PC-3 (cell line): ENCODE data around the gene LRRC75B. TPM values are rescaled to one million over a fixed set of nuclear protein-coding genes. Genes with fewer than 3 reads are reported as not detected.

ENCODE experiments used
- ATAC-seq: fragments of 200-7000 bp; cut with Tn5 transposase; 2 replicates; pipeline ENCODE4 v1.9.1; 2020; ENCODE audit warnings: mild to moderate bottlenecking, moderate library complexity
- BruUV-seq: library from RNA; stranded (reverse); fragments of 400-500 nt; replicated peaks from 2 replicates; lab custom pipeline; 2021; lab: Mats Ljungman, UMichigan
- CTCF ChIA-PET: fragments of 300-600 bp; sonication (Branson Sonifier 250); formaldehyde crosslinking; loops from one replicate; lab custom pipeline; 2022; ENCODE audit warnings: antibody characterized with exemption; lab: Charles Lee
- POLR2A ChIA-PET: fragments of 300-600 bp; sonication (Branson Sonifier 250); formaldehyde crosslinking; loops from one replicate; lab custom pipeline; 2022; ENCODE audit warnings: antibody characterized with exemption; ENCODE audit not compliant: unreplicated experiment; lab: Charles Lee
- DNase-seq: peaks from one replicate; pipeline ENCODE4 v3.0.0-alpha.2; 2015
- H2AFZ ChIP-seq: fragments of 300-600 bp; sonication (generic); 2 replicates; pipeline ENCODE4 v1.6.0; 2016; ENCODE audit warnings: antibody characterized with exemption, low read length
- H3F3A ChIP-seq: fragments of 300-600 bp; sonication (generic); one replicate; pipeline ENCODE4 v1.6.0; 2017; ENCODE audit warnings: antibody characterized with exemption, low read length, control low read depth, mild to moderate bottlenecking; ENCODE audit not compliant: unreplicated experiment
- H3K27ac ChIP-seq: fragments of 300-600 bp; sonication (generic); 2 replicates; pipeline ENCODE4 v1.5.1; 2016; ENCODE audit warnings: mild to moderate bottlenecking, low read length
- H3K27me3 ChIP-seq: fragments of 300-600 bp; sonication (generic); 2 replicates; pipeline ENCODE4 v1.6.1; 2016; ENCODE audit warnings: low read length, mixed read lengths
- H3K36me3 ChIP-seq: fragments of 300-600 bp; sonication (generic); 2 replicates; pipeline ENCODE4 v1.6.1; 2016; ENCODE audit warnings: low read depth, mixed run types, low read length, mixed read lengths
- H3K4me1 ChIP-seq: fragments of 300-600 bp; sonication (generic); 2 replicates; pipeline ENCODE4 v1.5.1; 2016; ENCODE audit warnings: low read length; ENCODE audit not compliant: insufficient read depth
- H3K4me2 ChIP-seq: fragments of 300-600 bp; sonication (generic); 2 replicates; pipeline ENCODE4 v1.6.0; 2016; ENCODE audit warnings: low read length
- H3K4me3 ChIP-seq: fragments of 300-600 bp; sonication (generic); 2 replicates; pipeline ENCODE4 v1.5.1; 2016; ENCODE audit warnings: mild to moderate bottlenecking, low read length, mixed read lengths
- H3K79me2 ChIP-seq: fragments of 300-600 bp; sonication (generic); 2 replicates; pipeline ENCODE4 v1.6.1; 2017; ENCODE audit warnings: low read length, mixed read lengths
- H3K9ac ChIP-seq: fragments of 300-600 bp; sonication (generic); 2 replicates; pipeline ENCODE4 v1.6.0; 2016; ENCODE audit warnings: mild to moderate bottlenecking, low read length
- H3K9me2 ChIP-seq: fragments of 300-600 bp; sonication (generic); replicated peaks from 2 replicates; pipeline ENCODE4 v1.6.1; 2016; ENCODE audit warnings: mixed run types, low read length, mixed read lengths
- H3K9me3 ChIP-seq: fragments of 300-600 bp; sonication (generic); 2 replicates; pipeline ENCODE4 v1.6.1; 2016; ENCODE audit warnings: low read length, mixed read lengths
- H4K20me1 ChIP-seq: fragments of 300-600 bp; sonication (generic); 2 replicates; pipeline ENCODE4 v1.6.1; 2016; ENCODE audit warnings: low read length, mixed read lengths
- CTCF ChIP-seq: fragments of 300-600 bp; sonication (generic); conservative IDR thresholded peaks from 2 replicates; pipeline ENCODE4 v1.5.1; 2017; ENCODE audit warnings: antibody characterized with exemption, low read depth, mild to moderate bottlenecking, low read length
- EZH2 ChIP-seq: fragments of 300-600 bp; sonication (generic); IDR thresholded peaks from one replicate; pipeline ENCODE4 v1.6.1; 2017; ENCODE audit warnings: antibody characterized with exemption, mild to moderate bottlenecking, low read length; ENCODE audit not compliant: unreplicated experiment
- EZH2phosphoT487 ChIP-seq: fragments of 300-600 bp; sonication (generic); IDR thresholded peaks from 2 replicates; pipeline ENCODE4 v1.6.1; 2018; ENCODE audit warnings: mild to moderate bottlenecking, antibody characterized with exemption, low read length, borderline replicate concordance
- intact Hi-C: fragments of 100-400 bp; cut with micrococcal nuclease; formaldehyde crosslinking; loops from 2 replicates; pipeline ENCODE4 v1.9.0; 2023
- total RNA-seq: library from RNA; depleted of rRNA; stranded (reverse); fragments of >200 nt; gene quantifications from 2 replicates; pipeline ENCODE4 v1.2.3, GENCODE V29; 2014

The LRRC75B gene
- total RNA-seq, 1 experiment from 2014 or later = 4.5 TPM

- Histone ChIP-seq H4K20me1 (no peaks in the 10 kb centered on the region), H2AFZ (no peak overlapping the region), H3K9ac (no peak overlapping the region), H3K4me2 (no peak overlapping the region), H3K9me2 (no peaks in the 10 kb centered on the region), H3K27ac (no peak overlapping the region), H3F3A (no peaks in the 10 kb centered on the region), H3K4me3 (no peak overlapping the region), H3K27me3 (no peaks in the 10 kb centered on the region), H3K4me1 (no peaks in the 10 kb centered on the region), H3K36me3 (no peaks in the 10 kb centered on the region), H3K9me3 (no peaks in the 10 kb centered on the region), H3K79me2 (no peaks in the 10 kb centered on the region)
- ChIA-PET CTCF (no interaction called here), POLR2A (no interaction called here)
- intact Hi-C loops = no loop called here
- TF ChIP-seq EZH2phosphoT487 (no peak), CTCF (no peak)
- DNase-seq (no peak), ATAC-seq (no peak)
- no TSS peak for BruUV-seq
Measured at GRCh38 chr22:24591286-24591830, 1.5 kb downstream of the LRRC75B start.

- Histone ChIP-seq H4K20me1 (no peaks in the 10 kb centered on the region), H2AFZ (no peak overlapping the region), H3K4me1 (no peaks in the 10 kb centered on the region), H3K9ac (no peak overlapping the region), H3K79me2 (no peaks in the 10 kb centered on the region), H3K4me2 (no peak overlapping the region), H3K9me2 (no peaks in the 10 kb centered on the region), H3K27ac (no peak overlapping the region), H3K9me3 (no peaks in the 10 kb centered on the region), H3K4me3 (no peak overlapping the region), H3F3A (no peaks in the 10 kb centered on the region), H3K27me3 (no peaks in the 10 kb centered on the region), H3K36me3 (no peaks in the 10 kb centered on the region)
- ChIA-PET CTCF (no interaction called here), POLR2A (no interaction called here)
- no TSS peak for BruUV-seq
- ATAC-seq = no peak
- no peak for DNase-seq
- intact Hi-C loops = no loop called here
- TF ChIP-seq CTCF (no peak), EZH2 (no peak), EZH2phosphoT487 (no peak)
Measured at GRCh38 chr22:24590596-24591173, 2.2 kb downstream of the LRRC75B start.

- H3K9me3 ChIP-seq = no peaks in the 10 kb centered on the region
- H4K20me1 ChIP-seq = no peaks in the 10 kb centered on the region
- BruUV-seq = no TSS peak
- H3K27me3 ChIP-seq = no peaks in the 10 kb centered on the region
- ChIA-PET POLR2A (no interaction called here), CTCF (no interaction called here)
- intact Hi-C loops = no loop called here
- no peak overlapping the region for H3K9ac ChIP-seq
- H3F3A ChIP-seq = no peaks in the 10 kb centered on the region
- TF ChIP-seq EZH2phosphoT487 (no peak), CTCF (no peak), EZH2 (no peak)
- no peak overlapping the region for H3K4me3 ChIP-seq
- no peaks in the 10 kb centered on the region for H3K9me2 ChIP-seq
- H3K4me1 ChIP-seq = no peaks in the 10 kb centered on the region
- H3K79me2 ChIP-seq = no peaks in the 10 kb centered on the region
- H3K4me2 ChIP-seq = no peak overlapping the region
- DNase-seq = no peak
- no peak overlapping the region for H3K27ac ChIP-seq
- ATAC-seq = no peak
- no peak overlapping the region for H2AFZ ChIP-seq
- no peaks in the 10 kb centered on the region for H3K36me3 ChIP-seq
Measured at GRCh38 chr22:24589518-24590030, 3.3 kb downstream of the LRRC75B start.
